Panc1 (cell line): ENCODE data around the gene CTR9.

Experiments used
- POLR2AphosphoS5 ChIP-seq: IDR thresholded peaks from 2 replicates; pipeline ENCODE4 v1.6.1; 2012; ENCODE audit warnings: mild to moderate bottlenecking, low read depth, low read length, moderate library complexity
- SIN3A ChIP-seq: IDR thresholded peaks from 2 replicates; pipeline ENCODE4 v1.6.1; 2012; ENCODE audit warnings: low read depth, mild to moderate bottlenecking, low read length, moderate library complexity, borderline replicate concordance; ENCODE audit not compliant: insufficient read depth
- TF ChIP-seq, protein P1 (sequence below): fragments of 450-650 bp; IDR thresholded peaks from 2 replicates; pipeline ENCODE4 v1.5.1; 2017; ENCODE audit warnings: mild to moderate bottlenecking

GRCh38 chr11:10798330-10798928, 47.4 kb downstream of the CTR9 start:
- TF ChIP-seq, protein P1, sequence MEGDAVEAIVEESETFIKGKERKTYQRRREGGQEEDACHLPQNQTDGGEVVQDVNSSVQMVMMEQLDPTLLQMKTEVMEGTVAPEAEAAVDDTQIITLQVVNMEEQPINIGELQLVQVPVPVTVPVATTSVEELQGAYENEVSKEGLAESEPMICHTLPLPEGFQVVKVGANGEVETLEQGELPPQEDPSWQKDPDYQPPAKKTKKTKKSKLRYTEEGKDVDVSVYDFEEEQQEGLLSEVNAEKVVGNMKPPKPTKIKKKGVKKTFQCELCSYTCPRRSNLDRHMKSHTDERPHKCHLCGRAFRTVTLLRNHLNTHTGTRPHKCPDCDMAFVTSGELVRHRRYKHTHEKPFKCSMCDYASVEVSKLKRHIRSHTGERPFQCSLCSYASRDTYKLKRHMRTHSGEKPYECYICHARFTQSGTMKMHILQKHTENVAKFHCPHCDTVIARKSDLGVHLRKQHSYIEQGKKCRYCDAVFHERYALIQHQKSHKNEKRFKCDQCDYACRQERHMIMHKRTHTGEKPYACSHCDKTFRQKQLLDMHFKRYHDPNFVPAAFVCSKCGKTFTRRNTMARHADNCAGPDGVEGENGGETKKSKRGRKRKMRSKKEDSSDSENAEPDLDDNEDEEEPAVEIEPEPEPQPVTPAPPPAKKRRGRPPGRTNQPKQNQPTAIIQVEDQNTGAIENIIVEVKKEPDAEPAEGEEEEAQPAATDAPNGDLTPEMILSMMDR: no peak
- no peak for TF ChIP-seq POLR2AphosphoS5
- TF ChIP-seq SIN3A: no peak
